ENCODE results near the gene NHSL1. TPM values are rescaled to one million over a fixed set of nuclear protein-coding genes. Genes with fewer than 3 reads are reported as not detected.

NHSL1 gene
- polyA plus RNA-seq, 4 donors = 11.3 to 71.0 (median 23.8) TPM

DNA sequence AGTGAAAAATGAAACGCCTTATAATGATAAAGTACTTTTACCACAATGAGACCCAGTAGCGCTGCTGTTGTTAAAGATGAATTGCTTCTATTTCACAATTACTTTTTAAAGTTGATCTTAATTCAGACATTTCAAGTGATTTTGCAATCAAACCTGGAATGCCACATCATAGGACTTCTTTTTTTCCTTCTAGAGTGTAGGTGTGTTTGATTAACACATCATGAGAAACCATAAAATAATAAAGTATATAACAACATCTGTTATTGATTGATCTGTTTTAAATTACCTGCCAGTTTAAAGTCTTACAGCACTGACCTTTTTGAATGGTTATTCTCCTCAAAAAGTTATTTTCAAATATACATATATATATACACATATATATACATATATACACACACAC, 56.6 kb downstream of the NHSL1 start:
- peaks cover 0 to 23% (median 16%) of the 10 kb centered on the region in 3 donors for H3K36me3 ChIP-seq (ENCODE audit: control insufficient read depth in 3 of 3, insufficient read depth in 2 of 3, low read depth in 1 of 3, low read length in 3 of 3)
- no peaks in the 10 kb centered on the region for H3K9me3 ChIP-seq (ENCODE audit: control insufficient read depth in 2 of 2, insufficient read depth in 1 of 2, low read depth in 1 of 2, low read length in 1 of 2)
- H3K27me3 ChIP-seq (ENCODE audit: control insufficient read depth in 3 of 3, insufficient read depth in 3 of 3, low read length in 3 of 3) = no peaks in the 10 kb centered on the region
- H3K27ac ChIP-seq (ENCODE audit: low read depth in 1 of 3, low read length in 2 of 3) = peak overlapping the region in 1 of 3 donors; percentile 5
- H3K4me1 ChIP-seq (ENCODE audit: control insufficient read depth in 3 of 3, insufficient read depth in 2 of 3, low read depth in 1 of 3, low read length in 2 of 3) = peaks cover 2 to 8% (median 5%) of the 10 kb centered on the region in 3 donors
- peak; percentile 42 to 59 for DNase-seq
- WGBS, 3 donors = 18 to 65% (median 39%) methylated on average over 2 of the region's 2 CpGs
- FAIRE-seq = peak; percentile 15
- H3K4me3 ChIP-seq (ENCODE audit: low read depth in 1 of 3, low read length in 3 of 3) = no peak overlapping the region

DNA sequence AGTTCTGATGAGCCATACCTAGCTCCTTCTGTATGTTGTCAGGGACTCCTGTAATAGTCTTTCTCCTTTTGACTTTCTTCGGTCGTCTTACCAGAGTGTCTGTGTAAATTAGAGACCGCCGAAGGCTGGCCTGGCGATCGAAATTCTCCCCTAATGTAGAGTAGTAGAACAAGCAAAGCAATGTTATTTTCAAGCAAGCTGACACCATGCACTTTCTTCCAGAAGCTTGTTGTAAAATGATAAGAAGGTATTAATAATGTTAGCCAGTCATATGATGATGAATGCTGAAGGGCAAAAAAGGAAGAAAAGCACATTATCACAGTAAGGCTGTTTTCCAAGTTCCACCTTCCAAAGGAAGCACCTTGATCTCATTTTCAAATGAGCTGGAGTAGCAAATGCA, 57.3 kb downstream of the NHSL1 start:
- Histone ChIP-seq H3K36me3 (ENCODE audit: control insufficient read depth in 3 of 3, insufficient read depth in 2 of 3, low read depth in 1 of 3, low read length in 3 of 3) (peaks cover 0 to 22% (median 14%) of the 10 kb centered on the region in 3 donors), H3K9me3 (ENCODE audit: control insufficient read depth in 2 of 2, insufficient read depth in 1 of 2, low read depth in 1 of 2, low read length in 1 of 2) (no peaks in the 10 kb centered on the region), H3K4me1 (ENCODE audit: control insufficient read depth in 3 of 3, insufficient read depth in 2 of 3, low read depth in 1 of 3, low read length in 2 of 3) (peaks cover 2 to 8% (median 5%) of the 10 kb centered on the region in 3 donors), H3K4me3 (ENCODE audit: low read depth in 1 of 3, low read length in 3 of 3) (no peak overlapping the region), H3K27ac (ENCODE audit: low read depth in 1 of 3, low read length in 2 of 3) (peak overlapping the region in 1 of 3 donors; percentile 5), H3K27me3 (ENCODE audit: control insufficient read depth in 3 of 3, insufficient read depth in 3 of 3, low read length in 3 of 3) (no peaks in the 10 kb centered on the region)
- no peak for DNase-seq
- no peak for FAIRE-seq
- 95 to 96% (median 95%) methylated on average over 6 of the region's 6 CpGs for WGBS, 3 donors

DNA sequence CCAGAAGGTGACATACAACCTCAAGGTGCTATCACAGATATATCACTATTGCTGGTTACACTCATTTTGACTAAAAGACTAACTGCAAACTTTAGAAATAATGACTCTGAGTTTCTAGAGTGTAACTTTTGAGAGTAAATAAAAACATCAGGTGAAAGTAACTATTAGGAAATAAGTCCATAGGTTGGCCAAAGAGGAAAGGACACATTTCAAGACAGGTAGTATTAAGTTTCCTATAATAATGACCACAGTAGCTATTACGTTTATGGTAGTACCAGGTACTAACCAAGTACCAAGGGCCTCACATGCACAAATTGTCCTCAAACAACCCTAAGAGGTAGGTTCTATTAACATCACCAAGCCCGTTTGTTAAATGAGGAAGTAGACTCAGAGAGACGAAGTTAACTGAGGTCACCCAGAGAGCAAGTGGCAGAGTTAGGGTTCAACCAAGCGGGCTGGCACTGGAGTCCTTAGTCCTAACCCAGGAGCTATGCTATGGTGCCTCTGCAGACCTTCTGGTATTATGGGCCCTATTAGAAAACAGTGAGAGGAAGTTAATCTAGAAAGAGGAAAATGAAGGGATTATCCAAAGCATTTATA, 58.4 kb downstream of the NHSL1 start:
- no peak overlapping the region for H3K4me3 ChIP-seq (ENCODE audit: low read depth in 1 of 3, low read length in 3 of 3)
- no peak overlapping the region for H3K27ac ChIP-seq (ENCODE audit: low read depth in 1 of 3, low read length in 2 of 3)
- peaks cover 0 to 18% (median 8%) of the 10 kb centered on the region in 3 donors for H3K36me3 ChIP-seq (ENCODE audit: control insufficient read depth in 3 of 3, insufficient read depth in 2 of 3, low read depth in 1 of 3, low read length in 3 of 3)
- DNase-seq (peak in 1 of 2 donors; percentile 65), FAIRE-seq (no peak)
- no peaks in the 10 kb centered on the region for H3K27me3 ChIP-seq (ENCODE audit: control insufficient read depth in 3 of 3, insufficient read depth in 3 of 3, low read length in 3 of 3)
- peaks cover 2 to 8% (median 5%) of the 10 kb centered on the region in 3 donors for H3K4me1 ChIP-seq (ENCODE audit: control insufficient read depth in 3 of 3, insufficient read depth in 2 of 3, low read depth in 1 of 3, low read length in 2 of 3)
- H3K9me3 ChIP-seq (ENCODE audit: control insufficient read depth in 2 of 2, insufficient read depth in 1 of 2, low read depth in 1 of 2, low read length in 1 of 2) = no peaks in the 10 kb centered on the region
- WGBS, 3 donors = 27 to 59% (median 48%) methylated on average over 4 of the region's 4 CpGs

DNA sequence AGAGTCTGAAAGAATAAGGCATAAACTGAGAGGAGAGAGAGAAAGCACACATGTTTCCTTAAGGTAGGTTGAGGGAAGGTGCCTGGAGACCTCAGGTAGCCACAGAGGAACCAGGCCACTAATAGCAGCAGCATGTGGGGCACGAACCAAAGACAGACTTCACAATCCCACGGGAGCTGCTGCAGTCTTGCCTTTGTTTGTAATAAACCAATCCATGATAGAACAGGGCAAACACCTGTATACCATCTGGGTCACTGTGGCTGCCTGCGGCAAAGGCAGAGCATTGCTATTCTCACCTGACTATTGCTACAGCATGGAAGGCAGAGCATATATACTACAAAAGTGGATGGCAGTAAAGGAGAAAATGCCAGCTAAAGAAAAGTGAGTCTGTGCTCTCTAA, 59.0 kb downstream of the NHSL1 start:
- Histone ChIP-seq H3K9me3 (ENCODE audit: control insufficient read depth in 2 of 2, insufficient read depth in 1 of 2, low read depth in 1 of 2, low read length in 1 of 2) (no peaks in the 10 kb centered on the region), H3K4me1 (ENCODE audit: control insufficient read depth in 3 of 3, insufficient read depth in 2 of 3, low read depth in 1 of 3, low read length in 2 of 3) (peaks cover 2 to 8% (median 5%) of the 10 kb centered on the region in 3 donors), H3K36me3 (ENCODE audit: control insufficient read depth in 3 of 3, insufficient read depth in 2 of 3, low read depth in 1 of 3, low read length in 3 of 3) (peaks cover 0 to 17% (median 7%) of the 10 kb centered on the region in 3 donors), H3K4me3 (ENCODE audit: low read depth in 1 of 3, low read length in 3 of 3) (no peak overlapping the region), H3K27me3 (ENCODE audit: control insufficient read depth in 3 of 3, insufficient read depth in 3 of 3, low read length in 3 of 3) (no peaks in the 10 kb centered on the region), H3K27ac (ENCODE audit: low read depth in 1 of 3, low read length in 2 of 3) (no peak overlapping the region)
- FAIRE-seq (no peak), DNase-seq (no peak)
- 51 to 81% (median 64%) methylated on average over 3 of the region's 3 CpGs for WGBS, 3 donors

- Histone ChIP-seq H3K4me1 (ENCODE audit: control insufficient read depth in 3 of 3, insufficient read depth in 2 of 3, low read depth in 1 of 3, low read length in 2 of 3) (peaks cover 2 to 8% (median 5%) of the 10 kb centered on the region in 3 donors), H3K27ac (ENCODE audit: low read depth in 1 of 3, low read length in 2 of 3) (no peak overlapping the region), H3K27me3 (ENCODE audit: control insufficient read depth in 3 of 3, insufficient read depth in 3 of 3, low read length in 3 of 3) (no peaks in the 10 kb centered on the region), H3K4me3 (ENCODE audit: low read depth in 1 of 3, low read length in 3 of 3) (no peak overlapping the region), H3K36me3 (ENCODE audit: control insufficient read depth in 3 of 3, insufficient read depth in 2 of 3, low read depth in 1 of 3, low read length in 3 of 3) (peaks cover 0 to 20% (median 7%) of the 10 kb centered on the region in 3 donors), H3K9me3 (ENCODE audit: control insufficient read depth in 2 of 2, insufficient read depth in 1 of 2, low read depth in 1 of 2, low read length in 1 of 2) (no peaks in the 10 kb centered on the region)
- DNase-seq (no peak), FAIRE-seq (no peak)
- WGBS, 3 donors = 85 to 88% (median 87%) methylated on average over 7 of the region's 7 CpGs
Measured at GRCh38 chr6:138439546-138439945, 59.7 kb downstream of the NHSL1 start.

DNA sequence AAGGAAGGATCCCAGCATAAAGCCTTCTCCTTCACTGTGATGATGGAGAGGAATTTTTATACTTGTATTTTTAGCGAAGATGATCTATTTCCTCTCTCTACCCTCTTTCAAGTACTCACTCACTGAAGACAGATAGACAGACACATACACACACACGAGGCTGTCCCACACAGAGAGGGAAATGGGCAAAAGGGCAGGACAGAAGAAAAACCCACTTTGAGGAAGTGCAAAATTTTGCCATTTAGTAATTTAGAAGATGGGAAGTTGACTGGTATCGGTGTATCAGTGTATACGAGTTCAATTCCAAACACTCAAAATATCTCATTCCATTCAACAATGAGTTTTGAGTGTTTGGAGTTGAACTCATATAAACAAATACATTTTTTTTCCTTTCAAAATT, 64.4 kb downstream of the NHSL1 start:
- Histone ChIP-seq H3K4me3 (ENCODE audit: low read depth in 1 of 3, low read length in 3 of 3) (no peak overlapping the region), H3K36me3 (ENCODE audit: control insufficient read depth in 3 of 3, insufficient read depth in 2 of 3, low read depth in 1 of 3, low read length in 3 of 3) (peaks cover 0 to 43% (median 16%) of the 10 kb centered on the region in 3 donors), H3K9me3 (ENCODE audit: control insufficient read depth in 2 of 2, insufficient read depth in 1 of 2, low read depth in 1 of 2, low read length in 1 of 2) (no peaks in the 10 kb centered on the region), H3K27me3 (ENCODE audit: control insufficient read depth in 3 of 3, insufficient read depth in 3 of 3, low read length in 3 of 3) (no peaks in the 10 kb centered on the region), H3K4me1 (ENCODE audit: control insufficient read depth in 3 of 3, insufficient read depth in 2 of 3, low read depth in 1 of 3, low read length in 2 of 3) (peaks cover 0 to 1% (median 0%) of the 10 kb centered on the region in 3 donors), H3K27ac (ENCODE audit: low read depth in 1 of 3, low read length in 2 of 3) (no peak overlapping the region)
- 46 to 79% (median 75%) methylated on average over 4 of the region's 4 CpGs for WGBS, 3 donors
- DNase-seq (no peak), FAIRE-seq (no peak)

- FAIRE-seq (no peak), DNase-seq (no peak)
- Histone ChIP-seq H3K9me3 (ENCODE audit: control insufficient read depth in 2 of 2, insufficient read depth in 1 of 2, low read depth in 1 of 2, low read length in 1 of 2) (no peaks in the 10 kb centered on the region), H3K27ac (ENCODE audit: low read depth in 1 of 3, low read length in 2 of 3) (no peak overlapping the region), H3K27me3 (ENCODE audit: control insufficient read depth in 3 of 3, insufficient read depth in 3 of 3, low read length in 3 of 3) (no peaks in the 10 kb centered on the region), H3K4me1 (ENCODE audit: control insufficient read depth in 3 of 3, insufficient read depth in 2 of 3, low read depth in 1 of 3, low read length in 2 of 3) (peaks cover 0 to 9% (median 0%) of the 10 kb centered on the region in 3 donors), H3K4me3 (ENCODE audit: low read depth in 1 of 3, low read length in 3 of 3) (no peak overlapping the region), H3K36me3 (ENCODE audit: control insufficient read depth in 3 of 3, insufficient read depth in 2 of 3, low read depth in 1 of 3, low read length in 3 of 3) (peaks cover 0 to 50% (median 17%) of the 10 kb centered on the region in 3 donors)
- 66 to 74% (median 71%) methylated on average over 3 of the region's 3 CpGs for WGBS, 3 donors
Measured at GRCh38 chr6:138434096-138434495, 65.2 kb downstream of the NHSL1 start.

DNA sequence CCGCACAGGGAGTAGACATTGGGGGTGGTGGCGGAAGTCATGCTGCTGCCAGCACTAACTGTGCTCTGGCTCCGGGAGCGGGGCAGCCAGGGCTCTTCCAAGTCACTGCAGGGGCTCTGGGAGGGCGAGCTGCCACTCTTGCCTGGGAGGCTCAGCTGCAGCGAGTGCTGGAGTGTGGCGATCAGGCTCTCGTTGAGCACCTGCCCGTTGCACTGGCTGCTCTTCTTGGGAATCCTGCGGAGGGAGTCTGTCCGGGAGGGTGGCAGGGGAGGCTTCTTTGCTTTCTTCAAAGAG, 67.3 kb downstream of the NHSL1 start:
- Histone ChIP-seq H3K4me1 (ENCODE audit: control insufficient read depth in 3 of 3, insufficient read depth in 2 of 3, low read depth in 1 of 3, low read length in 2 of 3) (peaks cover 0 to 9% (median 0%) of the 10 kb centered on the region in 3 donors), H3K36me3 (ENCODE audit: control insufficient read depth in 3 of 3, insufficient read depth in 2 of 3, low read depth in 1 of 3, low read length in 3 of 3) (peaks cover 0 to 53% (median 19%) of the 10 kb centered on the region in 3 donors), H3K9me3 (ENCODE audit: control insufficient read depth in 2 of 2, insufficient read depth in 1 of 2, low read depth in 1 of 2, low read length in 1 of 2) (no peaks in the 10 kb centered on the region), H3K4me3 (ENCODE audit: low read depth in 1 of 3, low read length in 3 of 3) (no peak overlapping the region), H3K27me3 (ENCODE audit: control insufficient read depth in 3 of 3, insufficient read depth in 3 of 3, low read length in 3 of 3) (no peaks in the 10 kb centered on the region), H3K27ac (ENCODE audit: low read depth in 1 of 3, low read length in 2 of 3) (no peak overlapping the region)
- no peak for DNase-seq
- 95 to 97% (median 95%) methylated on average over 11 of the region's 11 CpGs for WGBS, 3 donors
- no peak for FAIRE-seq

All from small intestine (tissue), 7 donors.